Loucy (cell line): ENCODE measurements around the gene C15orf62.

Experiments used
- CTCF ChIP-seq: fragments of 200-600 bp; sonication (generic); conservative IDR thresholded peaks from 2 replicates; pipeline ENCODE4 v1.5.1; 2014; ENCODE audit warnings: mild to moderate bottlenecking, antibody characterized with exemption, low read length
- EZH2phosphoT487 ChIP-seq: fragments of 200-600 bp; IDR thresholded peaks from 2 replicates; pipeline ENCODE4 v1.6.1; 2018; ENCODE audit warnings: antibody characterized with exemption, mild to moderate bottlenecking, moderate library complexity, borderline replicate concordance

DNA sequence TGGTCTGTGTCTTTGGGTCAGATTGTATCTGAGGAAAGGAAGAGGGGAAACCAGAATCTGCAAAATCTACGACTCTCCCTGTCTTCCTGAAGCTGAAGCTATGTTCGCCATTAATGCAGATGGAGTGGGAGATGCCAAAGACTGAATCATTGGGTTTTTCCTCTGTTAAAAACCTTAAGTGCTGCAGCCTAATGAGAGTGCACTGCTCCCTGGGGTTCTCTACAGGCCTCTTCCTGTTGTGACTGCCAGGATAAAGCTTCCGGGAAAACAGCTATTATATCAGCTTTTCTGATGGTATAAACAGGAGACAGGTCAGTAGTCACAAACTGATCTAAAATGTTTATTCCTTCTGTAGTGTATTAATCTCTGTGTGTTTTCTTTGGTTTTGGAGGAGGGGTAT is 38.7 kb upstream of the C15orf62 start:
- TF ChIP-seq CTCF (no peak), EZH2phosphoT487 (no peak)
